Neural cell (in vitro differentiated cells): ENCODE data around the gene LEP. TPM values are rescaled to one million over a fixed set of nuclear protein-coding genes. Genes with fewer than 3 reads are reported as not detected.

Source experiments
- H2AFZ ChIP-seq: fragments of 200-600, 300-800 bp; sonication (generic), shearing (Covaris generic); 2 replicates; pipeline ENCODE4 v1.6.0; 2014; ENCODE audit warnings: low read depth, mild to moderate bottlenecking, antibody characterized with exemption, low read length, moderate library complexity
- H3F3A ChIP-seq: fragments of 200-600 bp; shearing (Covaris generic); 2 replicates; pipeline ENCODE4 v1.6.1; 2016; ENCODE audit warnings: mild to moderate bottlenecking, moderate library complexity, mixed read lengths, antibody characterized with exemption, low read length; ENCODE audit not compliant: insufficient read depth, poor library complexity, severe bottlenecking
- H3K27ac ChIP-seq: fragments of 200-600, 300-800 bp; sonication (generic), shearing (Covaris generic); 2 replicates; pipeline ENCODE4 v1.5.1; 2014; ENCODE audit warnings: mild to moderate bottlenecking, low read length, moderate library complexity
- H3K27me3 ChIP-seq: fragments of 300-800, 200-600 bp; sonication (generic), shearing (Covaris generic); 2 replicates; pipeline ENCODE4 v1.6.0; 2014; ENCODE audit warnings: mild to moderate bottlenecking, low read depth, low read length, moderate library complexity; ENCODE audit not compliant: insufficient read depth
- H3K36me3 ChIP-seq: fragments of 300-800, 200-600 bp; sonication (generic), shearing (Covaris generic); 2 replicates; pipeline ENCODE4 v1.5.1; 2014; ENCODE audit warnings: mild to moderate bottlenecking, antibody characterized with exemption, low read length, moderate library complexity; ENCODE audit not compliant: insufficient read depth
- H3K4me2 ChIP-seq: fragments of 300-800, 200-600 bp; sonication (generic), shearing (Covaris generic); 2 replicates; pipeline ENCODE4 v1.6.0; 2014; ENCODE audit warnings: mild to moderate bottlenecking, low read length
- H3K4me3 ChIP-seq: fragments of 300-800, 200-600 bp; sonication (generic), shearing (Covaris generic); 2 replicates; pipeline ENCODE4 v1.5.1; 2014; ENCODE audit warnings: mild to moderate bottlenecking, low read length, moderate library complexity
- H3K79me2 ChIP-seq: fragments of 200-600 bp; shearing (Covaris generic); replicated peaks from 2 replicates; pipeline ENCODE4 v1.6.0; 2014; ENCODE audit warnings: mild to moderate bottlenecking, low read length, moderate library complexity; ENCODE audit not compliant: insufficient read depth
- H3K9ac ChIP-seq: fragments of 300-800, 200-600 bp; sonication (generic), shearing (Covaris generic); 2 replicates; pipeline ENCODE4 v1.6.1; 2016; ENCODE audit warnings: mild to moderate bottlenecking, low read length, mixed read lengths
- H3K9me2 ChIP-seq: fragments of 200-600 bp; shearing (Covaris generic); 2 replicates; pipeline ENCODE4 v1.6.1; 2016; ENCODE audit warnings: mild to moderate bottlenecking, low read length, mixed read lengths; ENCODE audit not compliant: insufficient read depth
- H3K9me3 ChIP-seq: fragments of 200-600, 300-800 bp; sonication (generic), shearing (Covaris generic); 2 replicates; pipeline ENCODE4 v1.6.1; 2016; ENCODE audit warnings: mild to moderate bottlenecking, mixed run types, low read length, moderate library complexity, mixed read lengths
- H4K20me1 ChIP-seq: fragments of 200-600 bp; shearing (Covaris generic); 2 replicates; pipeline ENCODE4 v1.6.1; 2016; ENCODE audit warnings: mild to moderate bottlenecking, mixed run types; ENCODE audit not compliant: insufficient read depth
- EP300 ChIP-seq: fragments of 450-650 bp; conservative IDR thresholded peaks from 2 replicates; pipeline ENCODE4 v1.6.1; 2014; ENCODE audit warnings: antibody characterized with exemption, mild to moderate bottlenecking, moderate library complexity; ENCODE audit not compliant: poor library complexity, severe bottlenecking
- EZH2 ChIP-seq: fragments of 200-600, 300-800 bp; shearing (Covaris generic), sonication (generic); IDR thresholded peaks from 2 replicates; pipeline ENCODE4 v1.6.1; 2014; ENCODE audit warnings: antibody characterized with exemption, low read length, borderline replicate concordance, mild to moderate bottlenecking; ENCODE audit not compliant: insufficient read depth, poor library complexity, severe bottlenecking
- MXI1 ChIP-seq: fragments of 450-650 bp; conservative IDR thresholded peaks from 2 replicates; pipeline ENCODE4 v1.6.1; 2014; ENCODE audit warnings: antibody characterized with exemption, mild to moderate bottlenecking; ENCODE audit not compliant: poor library complexity, severe bottlenecking
- POLR2AphosphoS5 ChIP-seq: IDR thresholded peaks from 2 replicates; pipeline ENCODE4 v1.6.1; 2012
- RAD21 ChIP-seq: fragments of 450-650 bp; conservative IDR thresholded peaks from 2 replicates; pipeline ENCODE4 v1.6.1; 2014; ENCODE audit warnings: antibody characterized with exemption, mild to moderate bottlenecking, moderate library complexity
- SMC3 ChIP-seq: fragments of 450-650 bp; conservative IDR thresholded peaks from 2 replicates; pipeline ENCODE4 v1.6.1; 2014; ENCODE audit warnings: antibody characterized with exemption, mild to moderate bottlenecking, moderate library complexity; ENCODE audit not compliant: poor library complexity
- TAF1 ChIP-seq: IDR thresholded peaks from 2 replicates; pipeline ENCODE4 v1.6.1; 2012; ENCODE audit warnings: low read depth
- polyA plus RNA-seq: library from polyadenylated mRNA; depleted of rRNA; stranded (reverse); fragments of >200 nt; gene quantifications from 2 replicates; pipeline ENCODE4 v1.2.3, GENCODE V29; 2014
- TF ChIP-seq, protein P1 (sequence below): fragments of 450-650 bp; IDR thresholded peaks from 2 replicates; pipeline ENCODE4 v1.5.1; 2014; ENCODE audit warnings: antibody characterized with exemption, mild to moderate bottlenecking, moderate library complexity; ENCODE audit not compliant: poor library complexity, severe bottlenecking
- TF ChIP-seq, protein P2 (sequence below): IDR thresholded peaks from 2 replicates; pipeline ENCODE4 v1.6.1; 2012; ENCODE audit warnings: borderline replicate concordance

The LEP gene
- polyA plus RNA-seq, 1 donor from 2014 or later, result not detected

DNA sequence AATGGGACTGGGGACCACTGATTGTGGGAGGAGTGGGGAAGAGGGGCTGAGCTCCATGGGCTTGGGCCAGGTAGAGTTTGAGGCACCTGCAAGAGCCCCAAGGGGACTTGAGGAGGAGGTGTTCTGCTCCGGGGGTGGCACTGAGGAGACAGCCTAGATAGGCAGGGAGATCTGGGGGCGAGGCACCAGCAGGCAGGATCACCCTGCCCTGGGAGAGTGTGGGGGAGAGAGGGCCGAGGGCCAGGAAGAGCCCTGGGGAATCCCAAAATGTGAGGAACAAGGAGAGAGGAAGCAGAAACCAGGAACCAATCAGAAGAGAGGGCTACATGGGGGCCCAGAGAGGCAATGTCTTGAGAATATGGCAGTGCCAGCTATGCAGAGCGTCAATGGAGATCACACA is 34.6 kb downstream of the LEP start:
- H2AFZ ChIP-seq, result no peak overlapping the region
- no peaks in the 10 kb centered on the region for H4K20me1 ChIP-seq
- H3K4me3 ChIP-seq, result no peak overlapping the region
- TF ChIP-seq EZH2 (no peak), TAF1 (no peak), SMC3 (no peak), MXI1 (no peak), POLR2AphosphoS5 (no peak), EP300 (no peak), RAD21 (no peak)
- TF ChIP-seq, protein P1, sequence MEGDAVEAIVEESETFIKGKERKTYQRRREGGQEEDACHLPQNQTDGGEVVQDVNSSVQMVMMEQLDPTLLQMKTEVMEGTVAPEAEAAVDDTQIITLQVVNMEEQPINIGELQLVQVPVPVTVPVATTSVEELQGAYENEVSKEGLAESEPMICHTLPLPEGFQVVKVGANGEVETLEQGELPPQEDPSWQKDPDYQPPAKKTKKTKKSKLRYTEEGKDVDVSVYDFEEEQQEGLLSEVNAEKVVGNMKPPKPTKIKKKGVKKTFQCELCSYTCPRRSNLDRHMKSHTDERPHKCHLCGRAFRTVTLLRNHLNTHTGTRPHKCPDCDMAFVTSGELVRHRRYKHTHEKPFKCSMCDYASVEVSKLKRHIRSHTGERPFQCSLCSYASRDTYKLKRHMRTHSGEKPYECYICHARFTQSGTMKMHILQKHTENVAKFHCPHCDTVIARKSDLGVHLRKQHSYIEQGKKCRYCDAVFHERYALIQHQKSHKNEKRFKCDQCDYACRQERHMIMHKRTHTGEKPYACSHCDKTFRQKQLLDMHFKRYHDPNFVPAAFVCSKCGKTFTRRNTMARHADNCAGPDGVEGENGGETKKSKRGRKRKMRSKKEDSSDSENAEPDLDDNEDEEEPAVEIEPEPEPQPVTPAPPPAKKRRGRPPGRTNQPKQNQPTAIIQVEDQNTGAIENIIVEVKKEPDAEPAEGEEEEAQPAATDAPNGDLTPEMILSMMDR, result no peak
- TF ChIP-seq, protein P2, sequence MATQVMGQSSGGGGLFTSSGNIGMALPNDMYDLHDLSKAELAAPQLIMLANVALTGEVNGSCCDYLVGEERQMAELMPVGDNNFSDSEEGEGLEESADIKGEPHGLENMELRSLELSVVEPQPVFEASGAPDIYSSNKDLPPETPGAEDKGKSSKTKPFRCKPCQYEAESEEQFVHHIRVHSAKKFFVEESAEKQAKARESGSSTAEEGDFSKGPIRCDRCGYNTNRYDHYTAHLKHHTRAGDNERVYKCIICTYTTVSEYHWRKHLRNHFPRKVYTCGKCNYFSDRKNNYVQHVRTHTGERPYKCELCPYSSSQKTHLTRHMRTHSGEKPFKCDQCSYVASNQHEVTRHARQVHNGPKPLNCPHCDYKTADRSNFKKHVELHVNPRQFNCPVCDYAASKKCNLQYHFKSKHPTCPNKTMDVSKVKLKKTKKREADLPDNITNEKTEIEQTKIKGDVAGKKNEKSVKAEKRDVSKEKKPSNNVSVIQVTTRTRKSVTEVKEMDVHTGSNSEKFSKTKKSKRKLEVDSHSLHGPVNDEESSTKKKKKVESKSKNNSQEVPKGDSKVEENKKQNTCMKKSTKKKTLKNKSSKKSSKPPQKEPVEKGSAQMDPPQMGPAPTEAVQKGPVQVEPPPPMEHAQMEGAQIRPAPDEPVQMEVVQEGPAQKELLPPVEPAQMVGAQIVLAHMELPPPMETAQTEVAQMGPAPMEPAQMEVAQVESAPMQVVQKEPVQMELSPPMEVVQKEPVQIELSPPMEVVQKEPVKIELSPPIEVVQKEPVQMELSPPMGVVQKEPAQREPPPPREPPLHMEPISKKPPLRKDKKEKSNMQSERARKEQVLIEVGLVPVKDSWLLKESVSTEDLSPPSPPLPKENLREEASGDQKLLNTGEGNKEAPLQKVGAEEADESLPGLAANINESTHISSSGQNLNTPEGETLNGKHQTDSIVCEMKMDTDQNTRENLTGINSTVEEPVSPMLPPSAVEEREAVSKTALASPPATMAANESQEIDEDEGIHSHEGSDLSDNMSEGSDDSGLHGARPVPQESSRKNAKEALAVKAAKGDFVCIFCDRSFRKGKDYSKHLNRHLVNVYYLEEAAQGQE, result no peak
- no peaks in the 10 kb centered on the region for H3K36me3 ChIP-seq
- no peak overlapping the region for H3K4me2 ChIP-seq
- no peaks in the 10 kb centered on the region for H3K27me3 ChIP-seq
- no peaks in the 10 kb centered on the region for H3K9me3 ChIP-seq
- H3K27ac ChIP-seq, result no peak overlapping the region
- no peak overlapping the region for H3K9ac ChIP-seq
- H3K79me2 ChIP-seq, result no peaks in the 10 kb centered on the region
- no peaks in the 10 kb centered on the region for H3K9me2 ChIP-seq
- no peaks in the 10 kb centered on the region for H3F3A ChIP-seq

GRCh38 chr7:128278366-128278765 is 37.3 kb downstream of the LEP start:
- no peaks in the 10 kb centered on the region for H3K27me3 ChIP-seq
- no peak overlapping the region for H3K4me2 ChIP-seq
- H3F3A ChIP-seq, result no peaks in the 10 kb centered on the region
- H3K9me3 ChIP-seq, result no peaks in the 10 kb centered on the region
- no peaks in the 10 kb centered on the region for H3K36me3 ChIP-seq
- H3K9me2 ChIP-seq, result no peaks in the 10 kb centered on the region
- H3K9ac ChIP-seq, result no peak overlapping the region
- H4K20me1 ChIP-seq, result no peaks in the 10 kb centered on the region
- no peaks in the 10 kb centered on the region for H3K79me2 ChIP-seq
- no peak overlapping the region for H3K4me3 ChIP-seq
- TF ChIP-seq, protein P2, result no peak
- no peak for TF ChIP-seq RAD21
- no peak for TF ChIP-seq MXI1
- TF ChIP-seq TAF1, result no peak
- TF ChIP-seq, protein P1, result no peak
- no peak for TF ChIP-seq SMC3
- no peak for TF ChIP-seq EP300
- H3K27ac ChIP-seq, result no peak overlapping the region
- no peak overlapping the region for H2AFZ ChIP-seq
